H1 (cell line): ENCODE data around the gene MEI1. TPM values are rescaled to one million over a fixed set of nuclear protein-coding genes. Genes with fewer than 3 reads are reported as not detected.

Source experiments
- MAFK ChIP-seq: IDR thresholded peaks from 2 replicates; pipeline ENCODE4 v1.6.1; 2012; ENCODE audit warnings: low read depth, mild to moderate bottlenecking, improper control_type of control experiment, low read length
- polyA plus RNA-seq, 7 experiments: library from polyadenylated mRNA; depleted of rRNA in 3 of 7; stranded (reverse) in 5 of 7; unstranded in 2 of 7; fragments of >200 nt in 5 of 7; fragments of 200-250 nt in 2 of 7; gene quantifications; 1 replicate in 5 of 7; 2 replicates in 1 of 7; 4 replicates in 1 of 7; pipeline versions ENCODE4 v1.2.1 to v1.2.3, GENCODE V29; 2011 to 2013; ENCODE audit warnings: missing spikeins in 2 of 7, mixed read lengths in 2 of 7
- total RNA-seq: library from RNA; stranded (reverse); fragmentation: NEBNext Ultra II Directional; extraction: Animal tissue kit (Norgen Biotek cat#: 25700); gene quantifications from 2 replicates; pipeline ENCODE4 v1.2.1, GENCODE V29; 2021

MEI1 gene
- total and polyA plus RNA-seq, 2 of the 8 experiments (the other 6 are each of a cell fraction or from before 2014, with no cell fraction given) = 0.27 to 0.54 TPM

DNA sequence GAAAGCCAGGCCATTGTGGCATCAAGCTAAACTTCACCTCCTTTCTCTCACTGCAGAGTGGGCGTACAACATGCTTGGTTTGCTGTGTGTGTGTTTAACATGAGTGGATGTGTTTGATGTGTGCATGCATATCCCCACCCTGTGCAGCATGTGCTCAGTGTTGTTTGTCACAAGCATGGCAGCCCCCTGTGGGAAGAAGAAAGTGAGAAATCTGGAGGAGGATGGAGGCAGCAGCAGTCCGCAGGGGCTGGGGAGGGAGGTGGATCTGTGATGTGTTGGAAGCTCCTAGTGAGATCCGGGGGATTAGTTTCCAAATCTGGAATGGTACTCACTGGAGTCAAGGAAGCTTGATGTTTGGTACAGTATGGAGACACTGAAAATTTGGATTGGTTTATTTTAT lies 77.1 kb downstream of the MEI1 start (continued):
- no peak for TF ChIP-seq MAFK
